ENCODE data around the gene EIF4H. TPM values are rescaled to one million over a fixed set of nuclear protein-coding genes. Genes with fewer than 3 reads are reported as not detected.

EIF4H gene
- total and polyA plus RNA-seq, 2 experiments from 2014 or later = 183 to 309 TPM

GRCh38 chr7:74138334-74138867 is 35.8 kb upstream of the EIF4H start (continued):
- no peak for TF ChIP-seq ZNF462 (CRISPR knock-in tag; IDR thresholded peaks at IDR 0.05)

- Mint-ChIP-seq H3K4me3 (peak overlapping the region; percentile 41; the same call in 1 of the 3 replicates), H3K27me3 (ENCODE audit: insufficient read depth, low read depth, poor library complexity) (peaks cover 4% of the 10 kb centered on the region), H3K9me3 (peaks cover 18% of the 10 kb centered on the region; the same call in 2 of the 3 replicates), H3K4me1 (peaks cover 20% of the 10 kb centered on the region), H3K36me3 (ENCODE audit: low read depth) (peaks cover 9% of the 10 kb centered on the region), H3K27ac (peak overlapping the region; percentile 9; the same call in 1 of the 2 replicates)
- Histone ChIP-seq H3K4me3 (peak overlapping the region; percentile 3; the same call in 1 of the 2 replicates), H3K27ac (ENCODE audit: low read depth) (0 out of 2 replicates have a peak overlapping the region, but pooled peaks have one; percentile 35), H3K27me3 (ENCODE audit: insufficient read depth) (no peaks in the 10 kb centered on the region), H3K4me1 (ENCODE audit: insufficient read depth) (peaks cover 8% of the 10 kb centered on the region), H3K36me3 (ENCODE audit: insufficient read depth) (no peaks in the 10 kb centered on the region), H3K4me2 (peak overlapping the region; percentile 10; the same call in 1 of the 2 replicates), H2AFZ (no peak overlapping the region), H3F3A (replicated peaks; ENCODE audit: low read depth) (peaks cover 6% of the 10 kb centered on the region; the same call in 1 of the 2 replicates), H4K20me1 (replicated peaks; ENCODE audit: insufficient read depth) (no peaks in the 10 kb centered on the region), H3K9me2 (ENCODE audit: insufficient read depth) (no peaks in the 10 kb centered on the region), H3K79me2 (replicated peaks; ENCODE audit: insufficient read depth) (no peaks in the 10 kb centered on the region)
- ATAC-seq = peak; percentile 94
- peak; percentile 89 for DNase-seq (ENCODE audit: low spot score)
- TF ChIP-seq STAT1 (IDR thresholded peaks at IDR 0.05; ENCODE audit: unreplicated experiment) (no peak), ZNF114 (CRISPR knock-in tag; IDR thresholded peaks at IDR 0.05) (no peak), POLR2AphosphoS5 (IDR thresholded peaks at IDR 0.05; ENCODE audit: low read depth) (no peak), ZNF331 (CRISPR knock-in tag; IDR thresholded peaks at IDR 0.05; ENCODE audit: low read depth) (no peak), EZH2 (IDR thresholded peaks at IDR 0.05; ENCODE audit: low read depth, unreplicated experiment) (no peak), JUNB (IDR thresholded peaks at IDR 0.05; ENCODE audit: unreplicated experiment) (no peak), ZNF462 (CRISPR knock-in tag; IDR thresholded peaks at IDR 0.05) (no peak)
Observed at GRCh38 chr7:74138945-74139843, 35.0 kb upstream of the EIF4H start.

Data from GM23338 (cell line).